ENCODE measurements around the gene TUBG2.
"Not testable (repeated sequence)": the region's sequence is repeated elsewhere in the genome, so short reads cannot be mapped to it uniquely, and the experiment has no call there.

GRCh38 chr17:42609814-42610801 lies 49.0 kb upstream of the TUBG2 start:
- TF ChIP-seq POLR2A (IDR thresholded peaks at IDR 0.05; ENCODE audit: low read depth); CTCF (IDR thresholded peaks at IDR 0.05): not testable (repeated sequence)

Data from esophagus muscularis mucosa (tissue), 3 donors.